HG02763 (cell line): Measurements from ENCODE around the gene AFF3.

Experiments used
- ATAC-seq: cut with Tn5 transposase; IDR thresholded peaks from one replicate; pipeline ENCODE4 v1.9.1; 2021; ENCODE audit warnings: mild to moderate bottlenecking, moderate library complexity; ENCODE audit not compliant: unreplicated experiment

Gene AFF3

DNA sequence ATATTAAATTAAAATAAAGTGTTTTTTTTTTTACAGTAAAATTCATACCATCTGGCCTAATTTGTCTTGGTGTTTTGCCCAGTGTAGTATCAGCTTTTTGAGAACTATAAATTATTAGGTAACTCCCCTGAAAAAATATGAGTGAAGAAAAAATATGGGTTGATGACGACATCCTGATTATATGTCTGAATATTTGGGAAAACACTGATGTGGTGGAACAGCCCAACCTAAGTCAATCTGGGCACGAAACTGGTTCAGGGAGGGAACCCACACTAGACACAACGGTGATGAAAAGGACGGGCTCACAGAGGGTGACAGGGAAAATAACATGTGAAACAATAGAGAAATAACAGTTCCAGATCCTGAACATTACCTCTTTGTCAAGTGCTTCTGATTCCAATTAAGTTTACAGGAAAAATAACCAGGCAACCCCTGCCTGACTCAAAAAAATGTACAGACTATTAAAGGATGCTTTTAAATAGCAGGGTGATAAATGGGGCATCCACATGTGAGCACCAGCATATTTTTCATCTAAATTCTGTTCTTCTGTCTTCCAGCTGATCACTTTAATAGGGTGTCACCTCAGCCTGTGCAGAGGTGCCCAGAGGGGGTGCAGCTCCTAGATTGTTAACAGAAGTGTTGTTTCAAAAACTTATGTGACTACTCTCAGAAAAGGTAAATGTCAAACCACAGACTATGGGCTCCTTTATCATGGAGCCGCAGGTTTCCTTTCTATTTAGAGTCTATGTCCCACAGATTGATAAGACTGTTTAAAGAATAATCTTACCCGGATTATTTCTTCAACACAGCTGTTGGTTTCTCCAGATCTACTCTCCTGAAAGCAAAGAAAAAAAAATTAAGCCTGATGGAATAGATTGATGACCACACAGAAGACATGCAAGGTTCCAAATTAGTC is 305.4 kb downstream of the AFF3 start:
- ATAC-seq: no peak

GRCh38 chr2:99834426-99834825 is 308.0 kb downstream of the AFF3 start:
- no peak for ATAC-seq

- no peak for ATAC-seq
Observed at GRCh38 chr2:99833586-99834201, 308.7 kb downstream of the AFF3 start.

GRCh38 chr2:99832926-99833325 is 309.5 kb downstream of the AFF3 start:
- no peak for ATAC-seq

DNA sequence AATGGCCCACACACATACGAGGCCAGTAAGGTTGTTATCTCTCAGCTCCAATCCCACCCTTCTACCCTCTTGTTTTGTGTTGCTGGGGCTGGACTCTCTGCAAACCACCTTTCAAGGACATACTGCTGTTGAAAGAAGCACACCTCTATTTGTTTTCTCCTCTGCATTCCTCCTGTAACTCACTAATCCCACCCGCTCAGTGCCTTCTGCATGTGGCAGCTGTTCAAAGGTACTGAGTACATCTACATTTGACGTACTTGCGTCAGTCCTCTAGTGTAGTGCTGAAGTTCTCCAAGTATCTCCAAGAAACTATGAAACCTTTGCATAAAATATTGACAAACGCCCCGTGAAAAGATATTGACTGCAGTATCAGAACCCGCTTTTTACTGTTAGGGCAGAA is 310.6 kb downstream of the AFF3 start:
- ATAC-seq: no peak

GRCh38 chr2:99827296-99827999 is 314.9 kb downstream of the AFF3 start:
- ATAC-seq: no peak

- no peak for ATAC-seq
Observed at GRCh38 chr2:99825630-99826029, 316.8 kb downstream of the AFF3 start.

- ATAC-seq: no peak
Observed at GRCh38 chr2:99824758-99825157, 317.6 kb downstream of the AFF3 start.

GRCh38 chr2:99822474-99823207 is 319.7 kb downstream of the AFF3 start:
- ATAC-seq: no peak

GRCh38 chr2:99821984-99822383 is 320.4 kb downstream of the AFF3 start:
- no peak for ATAC-seq

- no peak for ATAC-seq
Observed at GRCh38 chr2:99821572-99821971, 320.8 kb downstream of the AFF3 start.

GRCh38 chr2:99821039-99821438 is 321.4 kb downstream of the AFF3 start:
- no peak for ATAC-seq

DNA sequence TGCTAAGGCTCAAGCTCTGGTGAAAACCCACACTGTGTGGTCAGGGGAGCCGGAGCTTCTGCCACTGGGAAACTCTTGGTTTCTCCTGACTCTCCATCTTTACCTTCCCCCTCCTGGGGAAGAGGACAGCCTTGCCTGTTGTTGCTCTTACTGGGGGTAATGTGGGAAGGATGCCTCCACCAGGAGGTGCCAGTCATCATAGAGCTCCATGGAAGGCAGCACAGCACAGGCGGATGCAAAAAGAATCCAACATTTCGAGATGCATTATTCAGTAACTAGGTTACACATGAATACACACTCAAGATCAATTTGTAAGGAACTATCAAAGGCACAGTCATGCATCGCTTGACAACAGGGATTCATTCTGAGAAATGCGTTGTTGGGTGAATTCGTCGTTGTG is 322.6 kb downstream of the AFF3 start:
- ATAC-seq: no peak

- ATAC-seq: no peak
Observed at GRCh38 chr2:99818842-99819241, 323.5 kb downstream of the AFF3 start.

- no peak for ATAC-seq
Observed at GRCh38 chr2:99816908-99817307, 325.5 kb downstream of the AFF3 start.

- no peak for ATAC-seq
Observed at GRCh38 chr2:99812426-99812825, 330.0 kb downstream of the AFF3 start.

- no peak for ATAC-seq
Observed at GRCh38 chr2:99811544-99811943, 330.8 kb downstream of the AFF3 start.

GRCh38 chr2:99810225-99810624 is 332.2 kb downstream of the AFF3 start:
- no peak for ATAC-seq

DNA sequence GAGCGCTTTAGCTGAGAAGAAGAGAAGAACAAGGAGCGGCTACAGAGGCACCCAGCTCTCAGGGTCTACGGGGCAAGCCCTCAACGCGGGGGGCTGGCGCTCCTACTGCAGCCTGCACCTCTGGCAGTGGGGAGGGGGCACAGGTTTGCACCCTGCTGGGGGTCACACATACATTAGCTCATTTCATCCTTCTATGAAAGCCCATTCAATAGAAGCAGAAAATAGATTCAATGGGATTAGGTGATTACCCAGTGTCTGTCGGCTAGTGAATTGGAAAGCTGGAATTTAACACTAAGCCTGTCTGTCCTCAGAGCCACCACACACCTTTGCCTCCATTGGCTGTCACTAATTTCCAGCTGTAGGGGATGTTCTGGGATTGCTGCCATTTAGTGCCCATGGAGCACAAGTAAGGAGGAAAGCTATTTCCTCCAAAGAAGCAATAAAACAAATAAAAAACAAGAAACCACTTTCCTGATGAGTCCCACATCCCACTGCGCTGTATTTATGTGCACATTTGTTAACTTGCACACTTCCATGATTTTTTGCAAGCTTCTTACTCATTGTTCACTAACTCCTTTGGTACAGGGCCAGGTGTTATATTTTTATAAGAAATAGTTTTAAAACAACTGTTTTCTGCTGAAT is 333.0 kb downstream of the AFF3 start:
- ATAC-seq: no peak

DNA sequence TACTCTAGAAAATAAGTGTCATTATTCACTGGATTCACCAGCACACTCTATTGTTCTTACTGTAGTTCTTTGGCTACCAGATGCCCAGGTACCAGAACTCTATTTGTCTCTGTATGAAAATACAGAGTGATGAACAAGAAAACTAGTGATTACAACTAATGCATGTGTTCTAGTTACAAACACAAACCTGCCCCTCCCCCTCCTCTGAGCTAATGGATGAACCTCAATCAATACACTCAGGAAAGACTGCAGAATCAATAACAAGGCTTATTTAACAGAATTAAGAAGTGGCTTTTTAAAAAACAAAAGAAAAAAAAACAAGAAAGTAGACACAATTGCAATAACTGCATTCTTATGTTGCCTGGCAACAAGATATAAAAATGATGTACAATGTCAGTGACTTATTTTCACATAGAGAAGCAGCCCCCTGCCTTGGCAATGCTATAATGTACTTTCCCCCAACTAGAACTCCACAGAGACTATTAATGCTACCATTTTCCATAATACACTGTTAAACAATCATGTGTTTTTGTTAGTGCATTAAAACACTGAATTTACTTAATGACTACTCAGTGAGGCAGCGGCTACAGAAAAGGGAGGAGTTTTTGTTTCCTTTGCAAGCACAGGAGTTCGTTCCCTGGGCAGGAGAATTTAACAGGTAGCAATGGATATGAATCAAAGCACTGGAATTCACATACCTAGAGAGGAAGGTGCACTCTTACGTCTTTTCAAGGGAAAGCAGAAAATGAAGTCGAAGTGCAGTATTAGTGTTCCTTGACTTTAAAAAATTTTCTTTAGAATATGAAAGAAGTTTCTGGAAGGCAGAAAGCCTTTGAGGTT is 333.8 kb downstream of the AFF3 start:
- ATAC-seq: no peak
